Mammary epithelial cell (primary cell): ENCODE data around the gene ANO7.

Experiments used
- CTCF ChIP-seq, 2 donors: IDR thresholded peaks in 1 of 2; conservative IDR thresholded peaks in 1 of 2; 2 replicates each; pipeline ENCODE4 v1.5.1; 2011 to 2012; ENCODE audit warnings: inconsistent platforms in 2 of 2, low read length in 2 of 2, mild to moderate bottlenecking in 2 of 2, control low read depth in 1 of 2, low read depth in 1 of 2; ENCODE audit not compliant: insufficient read depth in 1 of 2; ENCODE audit errors: extremely low read depth in 1 of 2
- EZH2 ChIP-seq: IDR thresholded peaks from 2 replicates; pipeline ENCODE4 v1.6.1; 2012; ENCODE audit warnings: low read length, inconsistent platforms, borderline replicate concordance

GRCh38 chr2:241268306-241268705 is 79.8 kb downstream of the ANO7 start:
- TF ChIP-seq EZH2 (no peak), CTCF (conservative IDR thresholded peaks at IDR 0.05 in 1 of 2, IDR thresholded peaks at IDR 0.05 in 1 of 2; ENCODE audit: extremely low read depth in 1 of 2, insufficient read depth in 1 of 2, low read depth in 1 of 2, low read length in 2 of 2) (no peak)
